ENCODE data around the gene DYSF. TPM values are rescaled to one million over a fixed set of nuclear protein-coding genes. Genes with fewer than 3 reads are reported as not detected.

The DYSF gene
- polyA plus RNA-seq, 3 donors from 2014 or later: 3.4 to 5.0 (median 4.2) TPM

DNA sequence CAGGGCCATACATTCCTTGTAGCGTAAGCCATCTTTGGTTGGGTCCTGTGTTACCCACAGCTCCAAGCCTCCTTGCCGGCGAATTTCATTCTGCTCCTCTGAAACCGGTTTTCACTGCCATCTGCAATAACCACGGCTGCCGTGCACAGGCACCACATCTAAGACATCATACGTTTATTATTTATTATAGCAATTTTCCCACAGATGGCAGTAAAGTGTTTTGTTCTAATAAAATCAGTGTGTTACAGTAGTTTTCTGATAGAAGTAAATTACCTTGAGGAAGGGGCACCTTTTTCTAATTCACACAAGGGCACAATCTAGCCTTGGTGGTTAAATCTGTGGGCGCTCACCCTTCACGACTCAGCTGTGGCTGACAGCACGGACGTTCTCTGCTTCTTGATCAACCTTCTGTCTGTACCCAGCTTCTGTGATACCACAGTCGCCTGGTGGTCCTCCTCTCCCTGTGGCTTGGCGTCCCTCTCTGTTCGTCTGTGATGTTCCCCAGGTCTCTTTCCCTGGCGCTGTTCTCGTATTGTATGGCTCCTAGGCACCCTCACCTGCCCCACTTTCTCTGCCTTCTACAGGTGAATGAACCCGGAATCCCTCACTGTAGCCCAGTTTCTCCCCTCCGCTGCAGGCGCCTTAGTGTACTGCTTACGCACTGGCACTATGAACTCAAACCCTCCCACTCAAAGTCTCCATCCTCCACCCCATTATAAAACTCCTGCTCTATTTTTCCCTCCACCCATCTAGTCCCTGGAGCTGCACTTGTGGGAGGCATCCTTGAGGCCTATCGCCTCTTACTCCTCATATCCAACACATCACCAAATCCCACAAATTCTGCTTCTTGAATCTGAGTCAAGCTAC lies 236.8 kb downstream of the DYSF start:
- H3K9me3 Mint-ChIP-seq: peaks cover 0 to 4% (median 0%) of the 10 kb centered on the region in 6 donors
- H3K27ac Mint-ChIP-seq: no peak overlapping the region
- no peak overlapping the region for H3K4me3 Mint-ChIP-seq
- peaks cover 0 to 6% (median 1%) of the 10 kb centered on the region in 3 donors for H3K27me3 Mint-ChIP-seq (ENCODE audit: low read depth in 3 of 3)
- H3K4me1 Mint-ChIP-seq: no peaks in the 10 kb centered on the region
- no peaks in the 10 kb centered on the region for H3K36me3 Mint-ChIP-seq
- no peak for DNase-seq

DNA sequence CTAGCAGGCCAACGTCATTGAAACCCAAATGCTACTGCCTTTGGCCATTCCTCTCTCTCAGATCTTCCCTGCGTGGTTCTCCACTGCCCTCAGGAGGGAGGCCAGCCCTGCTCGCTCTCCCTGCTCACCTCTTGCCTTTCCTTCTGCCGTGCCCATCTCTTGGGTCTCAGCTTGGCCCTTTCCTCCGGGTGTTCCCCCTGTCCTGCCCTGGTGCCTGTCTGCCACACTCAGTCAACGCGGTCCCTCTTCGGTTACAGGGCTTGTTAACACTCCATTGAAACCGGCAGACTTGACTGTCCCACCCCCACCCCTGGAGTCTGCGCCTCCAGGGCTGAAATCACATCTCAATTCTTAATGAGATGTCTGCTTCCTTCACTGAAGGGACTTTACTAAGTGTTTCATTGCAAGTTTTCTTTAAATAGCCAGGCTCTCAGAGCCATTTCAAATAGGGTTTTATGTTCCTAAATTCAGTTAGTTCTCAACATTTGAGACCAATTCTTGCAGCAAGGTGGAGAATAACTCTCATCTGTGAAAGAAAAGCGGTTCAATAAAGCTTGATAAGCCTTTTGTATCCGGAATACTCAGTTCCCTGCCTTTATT lies 237.6 kb downstream of the DYSF start:
- H3K4me1 Mint-ChIP-seq: no peaks in the 10 kb centered on the region
- no peak overlapping the region for H3K4me3 Mint-ChIP-seq
- peaks cover 0 to 6% (median 1%) of the 10 kb centered on the region in 3 donors for H3K27me3 Mint-ChIP-seq (ENCODE audit: low read depth in 3 of 3)
- no peak overlapping the region for H3K27ac Mint-ChIP-seq
- peaks cover 0 to 4% (median 0%) of the 10 kb centered on the region in 6 donors for H3K9me3 Mint-ChIP-seq
- H3K36me3 Mint-ChIP-seq: no peaks in the 10 kb centered on the region
- DNase-seq: no peak

DNA sequence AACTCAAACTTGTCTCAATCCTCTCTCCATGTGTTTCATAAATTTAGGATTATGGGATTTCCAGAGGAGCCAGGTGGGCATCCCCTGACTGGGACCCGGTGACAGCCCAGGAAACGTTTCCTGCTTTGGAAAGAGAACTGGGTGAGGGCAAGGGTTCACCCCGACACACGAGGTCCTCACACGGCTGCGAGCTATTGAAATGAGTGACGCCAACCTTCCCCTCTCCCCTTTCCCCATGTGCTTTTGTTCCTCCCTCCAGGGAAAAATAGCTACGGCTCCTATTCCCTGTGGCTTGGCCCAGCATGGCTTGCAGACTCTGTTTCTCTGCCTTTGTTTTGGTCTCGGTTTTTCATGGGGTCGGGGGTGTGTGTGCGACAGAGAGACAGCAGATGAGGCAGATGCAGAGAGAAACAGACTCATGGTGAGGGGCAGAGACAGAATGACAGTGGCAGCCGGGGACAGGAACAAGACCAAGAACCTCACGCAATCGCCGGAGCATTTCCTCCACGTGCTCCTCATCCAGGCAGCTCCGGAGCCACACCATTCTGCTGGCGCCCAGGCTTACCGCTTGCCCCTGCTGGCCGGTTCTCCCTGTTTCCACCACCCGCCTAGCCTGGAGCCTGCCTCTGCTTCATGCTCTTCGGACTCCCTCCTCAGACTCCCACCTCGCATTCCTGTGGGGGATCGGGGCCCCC lies 238.5 kb downstream of the DYSF start:
- Mint-ChIP-seq H3K4me1 (no peaks in the 10 kb centered on the region), H3K27me3 (ENCODE audit: low read depth in 3 of 3) (peaks cover 0 to 6% (median 1%) of the 10 kb centered on the region in 3 donors), H3K9me3 (peaks cover 0 to 4% (median 0%) of the 10 kb centered on the region in 6 donors), H3K27ac (no peak overlapping the region), H3K36me3 (no peaks in the 10 kb centered on the region), H3K4me3 (no peak overlapping the region)
- no peak for DNase-seq

DNA sequence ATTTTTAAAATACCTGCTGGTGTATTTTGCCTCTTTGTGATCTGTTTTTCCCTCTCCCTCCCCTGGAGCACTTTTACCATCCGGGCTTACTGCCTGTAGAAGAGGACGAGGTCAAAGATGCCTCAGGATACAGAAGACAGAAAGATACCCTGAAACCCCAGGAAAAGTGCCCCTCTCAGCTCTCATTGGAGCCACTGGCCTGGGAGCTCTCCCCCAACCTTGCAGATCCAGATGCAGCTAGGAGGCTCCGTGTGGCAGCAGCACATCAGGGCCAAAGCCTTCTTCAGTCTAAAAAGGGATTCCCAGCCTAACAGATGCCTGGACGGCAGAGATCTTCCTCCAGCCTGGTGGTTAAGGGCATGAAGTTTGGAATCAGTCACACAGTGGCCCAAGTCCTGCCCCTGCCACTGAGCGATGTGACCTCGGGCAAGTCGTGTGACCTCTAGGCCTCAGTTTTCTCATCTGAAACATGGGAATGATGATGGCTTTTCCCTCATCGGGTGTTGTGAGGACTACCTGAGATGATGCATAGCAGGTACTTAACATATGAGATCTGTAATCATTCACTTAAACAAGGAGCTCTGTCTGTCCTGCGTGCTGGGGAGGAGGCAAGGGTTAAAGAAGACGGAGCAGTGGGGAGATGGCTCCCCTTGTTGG lies 239.4 kb downstream of the DYSF start:
- H3K27ac Mint-ChIP-seq: no peak overlapping the region
- H3K4me3 Mint-ChIP-seq: no peak overlapping the region
- peaks cover 0 to 3% (median 0%) of the 10 kb centered on the region in 6 donors for H3K9me3 Mint-ChIP-seq
- no peaks in the 10 kb centered on the region for H3K36me3 Mint-ChIP-seq
- no peaks in the 10 kb centered on the region for H3K4me1 Mint-ChIP-seq
- H3K27me3 Mint-ChIP-seq (ENCODE audit: low read depth in 3 of 3): peaks cover 0 to 4% (median 1%) of the 10 kb centered on the region in 3 donors
- DNase-seq: no peak

DNA sequence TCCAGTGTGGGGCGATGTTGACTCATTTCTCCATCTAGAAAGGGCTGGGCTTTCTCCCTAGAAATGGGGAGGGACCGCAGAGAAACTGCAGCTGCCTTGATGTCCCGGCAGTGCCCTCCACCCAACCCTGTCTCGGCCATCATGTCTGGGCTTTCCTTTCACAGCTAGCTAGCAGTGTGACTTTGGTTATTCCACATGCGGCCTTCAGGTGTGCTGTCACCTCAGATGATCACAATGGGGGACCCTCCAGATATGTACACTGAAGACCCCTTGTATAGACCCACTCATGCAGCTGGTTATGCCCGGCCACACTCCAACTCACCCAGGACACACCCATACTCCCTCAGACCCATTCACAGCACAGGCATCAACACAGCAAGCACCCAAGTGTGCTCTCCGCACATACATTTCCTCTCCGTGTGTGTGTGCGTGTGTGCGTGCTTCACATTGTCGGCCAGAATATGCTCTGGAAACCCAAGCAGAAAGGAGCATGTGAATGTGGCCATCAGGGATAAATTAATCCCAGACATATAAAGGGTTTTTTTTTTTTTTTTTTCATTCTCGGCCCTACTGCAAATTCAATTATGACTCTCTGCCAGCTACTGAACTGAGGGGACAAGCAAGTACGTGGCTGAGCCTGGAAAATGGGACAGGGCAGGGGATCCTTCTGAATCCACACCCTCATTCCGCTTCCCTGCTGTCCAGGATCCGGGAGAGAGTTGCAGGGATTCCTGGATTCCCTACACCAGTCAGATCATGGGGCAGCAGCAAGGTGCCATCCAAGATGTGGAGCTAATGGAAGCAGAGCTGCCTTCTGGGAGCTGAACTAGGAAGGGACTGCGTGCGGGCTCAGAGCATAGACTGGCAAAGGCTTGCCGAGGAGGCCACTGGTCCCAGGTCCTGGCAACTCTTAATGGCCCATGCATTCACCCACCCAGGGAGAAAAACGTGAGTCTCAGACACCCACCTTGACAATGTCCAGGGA lies 240.2 kb downstream of the DYSF start:
- DNase-seq: no peak
- Mint-ChIP-seq H3K36me3 (no peaks in the 10 kb centered on the region), H3K4me1 (no peaks in the 10 kb centered on the region), H3K9me3 (peaks cover 0 to 2% (median 0%) of the 10 kb centered on the region in 6 donors), H3K27ac (no peak overlapping the region), H3K27me3 (ENCODE audit: low read depth in 3 of 3) (peaks cover 0 to 4% (median 1%) of the 10 kb centered on the region in 3 donors), H3K4me3 (no peak overlapping the region)

DNA sequence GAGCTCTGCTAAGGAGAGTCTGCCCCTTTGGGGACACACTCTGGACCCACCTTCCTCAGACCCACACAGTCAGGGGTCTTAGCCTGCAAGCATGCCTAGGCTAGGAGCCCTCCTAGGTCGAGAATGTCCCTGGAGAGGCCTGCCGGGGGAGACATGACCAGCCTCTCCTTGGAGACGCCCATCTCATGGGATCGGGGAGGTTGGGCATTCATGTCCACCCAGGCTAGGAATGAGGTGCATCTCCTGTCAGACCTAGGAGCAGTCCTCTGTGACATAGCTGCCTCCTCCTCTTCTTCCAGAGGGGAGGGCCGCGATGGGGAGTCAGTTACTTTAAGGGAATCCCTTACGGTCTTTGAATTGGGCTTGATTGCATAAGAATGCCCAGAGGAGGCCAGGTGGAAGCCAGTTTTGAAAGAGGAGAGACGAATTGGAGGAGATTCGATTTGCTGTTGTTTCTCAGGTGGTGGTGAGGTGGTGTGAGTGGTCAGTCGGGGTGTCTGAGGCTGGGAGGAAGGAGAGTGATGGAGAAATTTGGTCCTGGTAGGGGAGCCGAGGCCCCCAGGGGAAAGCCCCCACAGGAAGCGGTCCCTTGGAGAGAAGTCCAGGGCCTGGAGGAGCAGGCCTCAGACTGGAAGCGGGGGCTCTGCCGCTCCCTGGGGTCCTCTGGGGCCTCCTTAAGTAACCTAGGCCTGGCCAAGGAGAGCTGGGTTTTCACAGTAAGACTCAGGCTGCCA lies 241.3 kb downstream of the DYSF start:
- no peak overlapping the region for H3K27ac Mint-ChIP-seq
- no peaks in the 10 kb centered on the region for H3K4me1 Mint-ChIP-seq
- H3K9me3 Mint-ChIP-seq: peaks cover 0 to 2% (median 0%) of the 10 kb centered on the region in 6 donors
- H3K36me3 Mint-ChIP-seq: no peaks in the 10 kb centered on the region
- peaks cover 1 to 4% (median 2%) of the 10 kb centered on the region in 3 donors for H3K27me3 Mint-ChIP-seq (ENCODE audit: low read depth in 3 of 3)
- DNase-seq: no peak
- no peak overlapping the region for H3K4me3 Mint-ChIP-seq

DNA sequence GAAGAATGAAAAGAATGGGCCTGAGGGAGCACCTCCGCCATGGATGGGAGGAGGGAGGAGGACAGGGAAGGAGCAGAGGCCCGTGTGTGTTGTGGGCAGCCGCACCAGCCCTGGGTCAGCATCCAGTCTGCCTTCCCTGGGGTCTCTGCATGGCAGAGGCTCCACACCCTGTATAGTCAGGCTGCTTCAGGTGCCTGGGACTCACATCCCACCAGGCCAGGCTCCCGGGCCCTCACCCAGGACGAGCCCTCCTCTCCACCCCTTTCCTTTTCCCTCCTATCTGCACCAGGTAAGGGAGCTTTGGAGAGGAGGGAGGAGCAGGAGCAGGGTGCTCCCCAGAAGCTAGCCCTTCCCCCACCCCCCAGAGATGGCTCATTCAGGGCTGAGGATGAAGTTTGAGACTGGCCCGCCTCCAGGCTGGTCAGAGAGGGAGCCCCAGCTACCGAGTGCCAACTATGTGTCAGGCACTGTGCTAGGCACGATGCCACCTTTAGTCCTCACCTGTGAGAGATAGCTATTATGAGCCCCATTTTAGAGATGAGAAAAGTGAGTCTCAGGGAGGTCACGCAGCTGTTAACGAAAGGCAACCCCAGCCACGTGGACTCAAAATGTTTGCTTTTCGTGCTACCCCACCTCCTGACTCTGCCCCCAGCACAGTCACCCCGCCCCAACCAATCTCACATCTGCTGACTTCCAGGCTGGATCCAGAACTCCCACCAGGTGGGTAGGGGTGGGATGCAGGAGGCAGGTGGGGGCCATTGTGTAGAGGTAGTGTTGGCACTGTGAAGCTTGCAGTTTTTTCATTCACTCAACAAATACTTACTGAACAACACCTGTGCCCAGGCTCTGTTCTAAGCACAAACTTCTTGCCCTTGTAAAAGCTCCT lies 242.1 kb downstream of the DYSF start:
- H3K4me1 Mint-ChIP-seq: no peaks in the 10 kb centered on the region
- H3K27me3 Mint-ChIP-seq (ENCODE audit: low read depth in 3 of 3): peaks cover 1 to 4% (median 2%) of the 10 kb centered on the region in 3 donors
- no peak overlapping the region for H3K4me3 Mint-ChIP-seq
- no peaks in the 10 kb centered on the region for H3K36me3 Mint-ChIP-seq
- no peak overlapping the region for H3K27ac Mint-ChIP-seq
- peaks cover 0 to 2% (median 0%) of the 10 kb centered on the region in 6 donors for H3K9me3 Mint-ChIP-seq
- DNase-seq: no peak

DNA sequence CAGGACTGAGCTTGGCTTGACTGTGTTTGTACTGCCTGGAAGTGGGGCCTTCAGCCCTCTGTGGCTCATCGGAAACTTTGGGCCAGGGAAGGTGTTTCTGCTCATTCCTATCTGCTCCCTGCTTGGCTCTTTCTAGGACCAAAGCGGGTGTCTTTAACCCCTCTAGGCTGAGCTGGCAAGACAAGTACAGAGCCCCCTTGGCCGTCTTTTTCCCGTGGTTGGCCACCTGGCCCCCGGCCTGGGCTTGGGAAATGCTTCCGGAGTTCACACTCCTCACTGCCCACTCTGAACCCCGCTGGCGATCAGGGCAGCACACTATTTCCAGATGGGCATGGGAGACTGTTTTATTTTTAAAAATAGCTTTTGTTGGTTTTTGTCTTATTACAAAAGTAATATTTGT lies 243.0 kb downstream of the DYSF start:
- H3K4me3 Mint-ChIP-seq: no peak overlapping the region
- H3K9me3 Mint-ChIP-seq: peaks cover 0 to 2% (median 0%) of the 10 kb centered on the region in 6 donors
- no peaks in the 10 kb centered on the region for H3K4me1 Mint-ChIP-seq
- peaks cover 1 to 4% (median 2%) of the 10 kb centered on the region in 3 donors for H3K27me3 Mint-ChIP-seq (ENCODE audit: low read depth in 3 of 3)
- no peaks in the 10 kb centered on the region for H3K36me3 Mint-ChIP-seq
- no peak for DNase-seq
- no peak overlapping the region for H3K27ac Mint-ChIP-seq

DNA sequence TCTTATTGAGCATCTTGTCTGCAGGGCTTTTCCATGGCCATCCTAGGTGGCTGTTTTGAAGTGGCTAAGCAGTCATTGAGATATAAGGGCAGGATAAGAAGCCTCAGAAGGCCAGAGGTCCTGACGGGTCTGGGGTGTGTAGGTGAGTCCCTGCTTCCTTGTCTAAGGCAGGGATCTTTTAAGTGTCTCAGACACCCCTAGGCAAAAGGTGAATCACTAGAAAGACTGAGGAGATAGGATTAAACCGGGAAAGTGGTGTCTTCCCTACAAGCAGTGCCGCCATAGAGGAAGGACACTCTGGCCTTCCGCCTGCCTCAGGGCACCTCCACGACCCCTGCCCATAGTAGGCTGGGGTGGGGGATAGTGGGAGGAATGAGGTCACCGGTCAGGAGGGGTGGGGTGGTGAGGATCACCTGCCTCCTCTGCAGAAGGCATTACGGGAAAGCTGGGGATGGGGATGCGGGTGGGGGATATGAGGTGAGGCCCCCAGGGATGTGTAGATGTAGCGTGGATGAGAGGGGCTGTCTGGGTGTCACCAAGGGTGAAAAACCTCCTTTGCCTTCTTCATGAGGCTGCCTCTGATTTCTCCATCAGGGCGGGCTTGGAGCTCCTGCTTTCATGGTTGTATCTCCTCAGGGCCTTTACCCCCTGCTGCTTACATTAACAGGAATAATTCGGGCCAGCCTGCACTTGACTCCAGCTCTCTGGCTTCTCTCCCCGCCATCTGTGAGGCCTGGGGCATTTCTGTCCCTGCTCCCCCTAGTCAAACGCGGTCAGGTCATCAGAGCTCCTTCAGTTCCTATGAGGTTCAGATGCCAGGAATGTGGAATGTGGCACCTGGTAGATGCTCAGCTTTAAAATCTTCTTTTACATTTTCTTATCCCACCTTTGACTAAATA lies 244.0 kb downstream of the DYSF start:
- Mint-ChIP-seq H3K36me3 (no peaks in the 10 kb centered on the region), H3K27me3 (ENCODE audit: low read depth in 3 of 3) (peaks cover 0 to 4% (median 2%) of the 10 kb centered on the region in 3 donors), H3K4me1 (no peaks in the 10 kb centered on the region), H3K27ac (no peak overlapping the region), H3K9me3 (peaks cover 0 to 2% (median 0%) of the 10 kb centered on the region in 6 donors), H3K4me3 (no peak overlapping the region)
- DNase-seq: no peak

DNA sequence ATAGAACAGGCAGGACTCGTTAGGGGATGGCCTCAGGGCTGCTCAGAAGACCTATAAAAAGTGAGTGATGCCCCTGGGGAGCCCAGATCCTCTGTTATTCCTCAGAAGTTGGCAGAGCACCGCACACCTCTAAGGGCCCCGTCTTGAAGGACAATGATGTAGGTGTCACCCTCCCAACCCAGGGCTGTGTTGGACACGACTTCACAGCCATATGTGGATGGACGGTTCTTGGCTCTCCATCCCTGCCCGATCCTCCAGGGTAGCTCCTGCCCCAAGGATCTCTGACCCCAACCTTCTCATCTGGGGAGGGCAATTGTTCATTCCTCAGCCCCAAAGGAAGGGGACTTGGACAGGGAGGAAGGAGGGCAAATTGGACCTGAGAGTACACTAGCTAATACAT lies 246.1 kb downstream of the DYSF start:
- no peaks in the 10 kb centered on the region for H3K36me3 Mint-ChIP-seq
- peaks cover 0 to 2% (median 0%) of the 10 kb centered on the region in 6 donors for H3K9me3 Mint-ChIP-seq
- no peak overlapping the region for H3K4me3 Mint-ChIP-seq
- no peak for DNase-seq
- no peak overlapping the region for H3K27ac Mint-ChIP-seq
- peaks cover 0 to 2% (median 0%) of the 10 kb centered on the region in 3 donors for H3K27me3 Mint-ChIP-seq (ENCODE audit: low read depth in 3 of 3)
- no peaks in the 10 kb centered on the region for H3K4me1 Mint-ChIP-seq
